AG09309 (cell line): ENCODE results near the gene CHRNB1.

Source experiments
- DNase-seq: peaks from one replicate; pipeline ENCODE4 v3.0.0-alpha.2; 2010; ENCODE audit warnings: low read depth
- H3K4me3 ChIP-seq: 2 replicates; pipeline ENCODE4 v1.5.1; 2011; ENCODE audit warnings: mild to moderate bottlenecking, low read depth, low read length, moderate library complexity; ENCODE audit not compliant: control insufficient read depth
- TF ChIP-seq, protein P1 (sequence below): IDR thresholded peaks from 2 replicates; pipeline ENCODE4 v1.5.1; 2011; ENCODE audit warnings: mild to moderate bottlenecking, low read depth, low read length, inconsistent platforms; ENCODE audit not compliant: insufficient read depth, control insufficient read depth; ENCODE audit errors: missing control alignments

CHRNB1 gene, protein sequence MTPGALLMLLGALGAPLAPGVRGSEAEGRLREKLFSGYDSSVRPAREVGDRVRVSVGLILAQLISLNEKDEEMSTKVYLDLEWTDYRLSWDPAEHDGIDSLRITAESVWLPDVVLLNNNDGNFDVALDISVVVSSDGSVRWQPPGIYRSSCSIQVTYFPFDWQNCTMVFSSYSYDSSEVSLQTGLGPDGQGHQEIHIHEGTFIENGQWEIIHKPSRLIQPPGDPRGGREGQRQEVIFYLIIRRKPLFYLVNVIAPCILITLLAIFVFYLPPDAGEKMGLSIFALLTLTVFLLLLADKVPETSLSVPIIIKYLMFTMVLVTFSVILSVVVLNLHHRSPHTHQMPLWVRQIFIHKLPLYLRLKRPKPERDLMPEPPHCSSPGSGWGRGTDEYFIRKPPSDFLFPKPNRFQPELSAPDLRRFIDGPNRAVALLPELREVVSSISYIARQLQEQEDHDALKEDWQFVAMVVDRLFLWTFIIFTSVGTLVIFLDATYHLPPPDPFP

GRCh38 chr17:7444682-7445618, at the start of gene CHRNB1:
Gene CHRNB1, plus strand, starts transcription at chr17:7445061. Its CDS starts 67 bp downstream, at chr17:7445128.
- TF ChIP-seq, protein P1, sequence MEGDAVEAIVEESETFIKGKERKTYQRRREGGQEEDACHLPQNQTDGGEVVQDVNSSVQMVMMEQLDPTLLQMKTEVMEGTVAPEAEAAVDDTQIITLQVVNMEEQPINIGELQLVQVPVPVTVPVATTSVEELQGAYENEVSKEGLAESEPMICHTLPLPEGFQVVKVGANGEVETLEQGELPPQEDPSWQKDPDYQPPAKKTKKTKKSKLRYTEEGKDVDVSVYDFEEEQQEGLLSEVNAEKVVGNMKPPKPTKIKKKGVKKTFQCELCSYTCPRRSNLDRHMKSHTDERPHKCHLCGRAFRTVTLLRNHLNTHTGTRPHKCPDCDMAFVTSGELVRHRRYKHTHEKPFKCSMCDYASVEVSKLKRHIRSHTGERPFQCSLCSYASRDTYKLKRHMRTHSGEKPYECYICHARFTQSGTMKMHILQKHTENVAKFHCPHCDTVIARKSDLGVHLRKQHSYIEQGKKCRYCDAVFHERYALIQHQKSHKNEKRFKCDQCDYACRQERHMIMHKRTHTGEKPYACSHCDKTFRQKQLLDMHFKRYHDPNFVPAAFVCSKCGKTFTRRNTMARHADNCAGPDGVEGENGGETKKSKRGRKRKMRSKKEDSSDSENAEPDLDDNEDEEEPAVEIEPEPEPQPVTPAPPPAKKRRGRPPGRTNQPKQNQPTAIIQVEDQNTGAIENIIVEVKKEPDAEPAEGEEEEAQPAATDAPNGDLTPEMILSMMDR: no peak
- peak within 1 kb of the TSS; percentile 45 for H3K4me3 ChIP-seq
- no peak for DNase-seq

DNA sequence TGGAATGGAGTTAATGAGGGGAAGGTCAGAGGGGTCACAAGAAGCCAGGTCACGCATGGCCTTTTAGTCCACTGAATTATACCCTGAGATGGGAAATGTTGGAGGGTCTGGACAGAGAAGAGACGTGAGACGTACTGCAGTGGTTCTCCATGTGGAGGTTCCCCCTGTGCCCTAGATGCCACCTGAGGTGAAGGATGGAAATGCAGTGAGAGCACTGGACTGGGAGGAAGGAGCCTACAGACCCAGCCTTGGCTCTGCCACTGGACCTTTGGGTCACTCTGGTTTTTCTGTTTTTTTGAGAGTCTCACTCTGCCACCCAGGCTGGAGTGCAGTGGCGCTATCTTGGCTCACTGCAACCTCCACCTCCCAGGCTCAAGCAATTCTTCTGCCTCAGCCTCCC, 48.7 kb upstream of the CHRNB1 start:
- DNase-seq: no peak
- TF ChIP-seq, protein P1: no peak
- H3K4me3 ChIP-seq: no peak overlapping the region

DNA sequence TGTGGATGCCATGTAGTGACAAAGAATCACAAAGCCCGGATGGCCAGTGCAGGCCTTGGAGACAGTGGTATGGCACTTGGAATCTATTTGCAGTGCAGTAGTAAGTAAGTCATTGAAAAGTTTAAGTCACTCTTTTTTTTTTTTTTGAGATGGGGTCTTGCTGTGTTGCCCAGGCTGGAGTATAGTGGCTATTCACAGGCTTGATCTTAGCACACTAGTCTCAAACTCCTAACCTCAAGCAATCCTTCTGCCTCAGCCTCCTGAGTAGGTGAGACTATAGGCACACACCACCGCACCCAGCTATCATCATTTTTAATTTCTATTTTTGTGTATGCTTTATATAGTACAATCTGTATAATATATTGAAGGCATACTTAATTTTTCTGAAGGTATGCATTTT, 46.2 kb upstream of the CHRNB1 start:
- no peak for DNase-seq
- no peak overlapping the region for H3K4me3 ChIP-seq
- TF ChIP-seq, protein P1: no peak

DNA sequence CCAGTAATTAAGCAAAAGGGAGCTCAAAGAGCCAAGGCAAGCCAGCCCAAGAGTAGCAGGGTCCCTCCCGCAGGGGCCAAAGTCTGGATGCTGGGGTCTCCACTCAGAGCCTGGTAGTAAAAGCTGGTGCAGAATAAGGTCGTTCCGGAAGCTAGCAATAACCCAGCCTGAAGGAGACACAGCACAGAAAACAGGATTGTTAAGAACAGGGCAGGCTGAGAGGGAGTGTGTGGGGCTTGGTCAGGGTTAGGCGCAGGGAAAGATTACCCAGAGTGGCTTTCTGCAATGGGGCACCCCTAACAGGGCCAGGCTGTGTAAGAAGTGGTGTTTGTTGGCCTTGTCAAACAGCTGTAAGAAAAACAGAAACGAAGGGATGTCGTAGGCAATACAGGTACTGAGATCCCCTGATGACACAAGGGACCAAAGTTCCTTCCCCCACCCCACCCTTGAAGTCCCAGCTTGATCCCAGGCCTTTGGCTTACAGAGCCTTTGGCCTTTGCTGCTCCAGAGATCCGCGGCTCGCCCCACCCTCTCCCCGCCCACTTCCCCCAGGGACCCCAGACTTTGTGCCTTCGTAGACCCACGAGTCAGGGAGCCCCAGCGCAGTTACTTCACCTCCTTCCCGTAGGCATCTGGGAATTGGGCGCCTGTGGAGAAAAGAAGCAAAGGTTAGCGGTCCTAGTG, 41.7 kb upstream of the CHRNB1 start:
- peak overlapping the region; percentile 73 for H3K4me3 ChIP-seq
- DNase-seq: no peak
- TF ChIP-seq, protein P1: no peak

DNA sequence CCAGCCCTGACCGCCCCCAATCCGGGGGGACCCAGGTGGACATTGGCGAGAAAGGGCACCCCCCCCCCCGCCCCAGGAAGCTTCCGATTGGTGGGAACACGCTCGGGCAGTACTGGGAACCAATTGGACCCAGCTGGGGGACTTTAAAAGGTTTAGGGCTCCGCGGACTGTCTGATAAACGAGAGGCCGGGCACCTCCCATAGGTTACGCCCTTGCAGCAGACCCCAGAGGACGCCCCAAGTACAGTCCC, 41.2 kb upstream of the CHRNB1 start:
- TF ChIP-seq, protein P1: no peak
- H3K4me3 ChIP-seq: peak overlapping the region; percentile 73
- peak; percentile 8 for DNase-seq
